Measurements from ENCODE around the gene RERE. TPM values are rescaled to one million over a fixed set of nuclear protein-coding genes. Genes with fewer than 3 reads are reported as not detected.

RERE gene
- total RNA-seq, 1 donor from 2014 or later = 19.2 TPM

GRCh38 chr1:8764293-8764937 lies 53.0 kb downstream of the RERE start:
- TF ChIP-seq CTCF (IDR thresholded peaks at IDR 0.05; ENCODE audit: insufficient read depth, low read length, severe bottlenecking) = no peak
- FAIRE-seq = no peak
- no peak overlapping the region for H3K4me3 ChIP-seq (ENCODE audit: low read depth, low read length)
- H3K27me3 ChIP-seq (ENCODE audit: control insufficient read depth, insufficient read depth, low read length) = no peaks in the 10 kb centered on the region
- DNase-seq (ENCODE audit: low read depth) = no peak
- no peaks in the 10 kb centered on the region for H3K36me3 ChIP-seq (ENCODE audit: control insufficient read depth, insufficient read depth, low read length)

- DNase-seq (ENCODE audit: low read depth) = peak; percentile 30
- no peaks in the 10 kb centered on the region for H3K36me3 ChIP-seq (ENCODE audit: control insufficient read depth, insufficient read depth, low read length)
- FAIRE-seq = no peak
- no peak for TF ChIP-seq CTCF (IDR thresholded peaks at IDR 0.05; ENCODE audit: insufficient read depth, low read length, severe bottlenecking)
- H3K4me3 ChIP-seq (ENCODE audit: low read depth, low read length) = no peak overlapping the region
- no peaks in the 10 kb centered on the region for H3K27me3 ChIP-seq (ENCODE audit: control insufficient read depth, insufficient read depth, low read length)
These were observed 53.6 kb downstream of the RERE start for GRCh38 chr1:8763888-8764287.

GRCh38 chr1:8754993-8755392 lies 62.4 kb downstream of the RERE start:
- Histone ChIP-seq H3K4me3 (ENCODE audit: low read depth, low read length) (no peak overlapping the region), H3K27me3 (ENCODE audit: control insufficient read depth, insufficient read depth, low read length) (no peaks in the 10 kb centered on the region), H3K36me3 (ENCODE audit: control insufficient read depth, insufficient read depth, low read length) (no peaks in the 10 kb centered on the region)
- no peak for DNase-seq (ENCODE audit: low read depth)
- TF ChIP-seq CTCF (IDR thresholded peaks at IDR 0.05; ENCODE audit: insufficient read depth, low read length, severe bottlenecking) = no peak
- FAIRE-seq = no peak

GRCh38 chr1:8754247-8754650 lies 63.2 kb downstream of the RERE start:
- DNase-seq (ENCODE audit: low read depth) (no peak), FAIRE-seq (no peak)
- no peak for TF ChIP-seq CTCF (IDR thresholded peaks at IDR 0.05; ENCODE audit: insufficient read depth, low read length, severe bottlenecking)
- no peaks in the 10 kb centered on the region for H3K27me3 ChIP-seq (ENCODE audit: control insufficient read depth, insufficient read depth, low read length)
- H3K36me3 ChIP-seq (ENCODE audit: control insufficient read depth, insufficient read depth, low read length) = no peaks in the 10 kb centered on the region
- no peak overlapping the region for H3K4me3 ChIP-seq (ENCODE audit: low read depth, low read length)

- no peak for TF ChIP-seq CTCF (IDR thresholded peaks at IDR 0.05; ENCODE audit: insufficient read depth, low read length, severe bottlenecking)
- H3K4me3 ChIP-seq (ENCODE audit: low read depth, low read length) = no peak overlapping the region
- no peaks in the 10 kb centered on the region for H3K27me3 ChIP-seq (ENCODE audit: control insufficient read depth, insufficient read depth, low read length)
- H3K36me3 ChIP-seq (ENCODE audit: control insufficient read depth, insufficient read depth, low read length) = no peaks in the 10 kb centered on the region
- FAIRE-seq (no peak), DNase-seq (ENCODE audit: low read depth) (no peak)
These were observed 63.7 kb downstream of the RERE start for GRCh38 chr1:8753736-8754135.

Data from bronchial epithelial cell (primary cell).